ENCODE data around the gene RUNX2.

GRCh38 chr6:45480752-45481415 lies 152.8 kb downstream of the RUNX2 start:
- TF ChIP-seq CTCF (IDR thresholded peaks at IDR 0.05) (no peak), POLR2A (IDR thresholded peaks at IDR 0.05) (no peak)

Data from testis (tissue), 2 donors.